ENCODE results near the gene FBXL16.

- no peak for TF ChIP-seq CTCF (IDR thresholded peaks at IDR 0.05)
- no peak for TF ChIP-seq POLR2A (IDR thresholded peaks at IDR 0.05)
Measured at GRCh38 chr16:692356-693108, 13.1 kb downstream of the FBXL16 start.
